HepG2 (cell line): ENCODE measurements around the gene PVALB.

Experiments used
- CBFB ChIP-seq: sonication (generic); formaldehyde crosslinking; IDR thresholded peaks from 2 replicates; pipeline ENCODE4 v1.4.0; 2020; ENCODE audit warnings: missing genetic modification reagents
- CTCF ChIP-seq: sonication (generic); formaldehyde crosslinking; IDR thresholded peaks from 2 replicates; pipeline ENCODE4 v1.5.0; 2020; ENCODE audit warnings: mild to moderate bottlenecking, missing genetic modification reagents, moderate library complexity
- DRAP1 ChIP-seq: IDR thresholded peaks from 2 replicates; pipeline ENCODE4 v1.6.1; 2016; ENCODE audit warnings: missing genetic modification reagents, missing compliant biosample characterization
- JUNB ChIP-seq: sonication (generic); formaldehyde crosslinking; IDR thresholded peaks from 2 replicates; pipeline ENCODE4 v1.8.0; 2022; ENCODE audit warnings: missing genetic modification reagents, mild to moderate bottlenecking, borderline replicate concordance
- KAT7 ChIP-seq: IDR thresholded peaks from 2 replicates; pipeline ENCODE4 v1.6.1; 2018; ENCODE audit warnings: borderline replicate concordance, missing compliant biosample characterization
- PCBP2 ChIP-seq: fragments of 200-400 bp; formaldehyde crosslinking; optimal IDR thresholded peaks from 2 replicates; pipeline ENCODE3; 2018; ENCODE audit warnings: low read length, low read depth; ENCODE audit not compliant: poor library complexity, severe bottlenecking
- POLR2A ChIP-seq, 2 experiments: IDR thresholded peaks; 2 replicates each; pipeline ENCODE4 v1.6.1; 2011; ENCODE audit warnings: low read depth in 2 of 2, low read length in 2 of 2, mild to moderate bottlenecking in 1 of 2, moderate library complexity in 1 of 2; ENCODE audit not compliant: insufficient read depth in 1 of 2
- POLR2AphosphoS5 ChIP-seq: IDR thresholded peaks from 2 replicates; pipeline ENCODE4 v1.6.1; 2012; ENCODE audit warnings: low read depth, low read length
- REST ChIP-seq, 2 experiments: IDR thresholded peaks; 2 replicates each; pipeline ENCODE4 v1.6.1; 2011 to 2012; ENCODE audit warnings: low read length in 2 of 2, borderline replicate concordance in 1 of 2, low read depth in 1 of 2, mild to moderate bottlenecking in 1 of 2, moderate library complexity in 1 of 2
- SCMH1 ChIP-seq: sonication (generic); formaldehyde crosslinking; IDR thresholded peaks from 2 replicates; pipeline ENCODE4 v1.9.0; 2021; ENCODE audit warnings: missing genetic modification reagents, mild to moderate bottlenecking, borderline replicate concordance
- SIN3A ChIP-seq: IDR thresholded peaks from 2 replicates; pipeline ENCODE4 v1.6.1; 2011; ENCODE audit warnings: low read depth, mild to moderate bottlenecking, control low read depth, low read length, borderline replicate concordance
- SP4 ChIP-seq: sonication (generic); formaldehyde crosslinking; IDR thresholded peaks from 2 replicates; pipeline ENCODE4 v1.8.1; 2023; ENCODE audit warnings: mild to moderate bottlenecking, missing genetic modification reagents
- USF2 ChIP-seq, 2 experiments: sonication (generic) in 1 of 2; formaldehyde crosslinking in 1 of 2; IDR thresholded peaks; 2 replicates each; pipeline versions ENCODE4 v1.5.1 to v1.6.1; 2011 to 2020; ENCODE audit warnings: borderline replicate concordance in 1 of 2, low read depth in 1 of 2, low read length in 1 of 2, mild to moderate bottlenecking in 1 of 2, missing genetic modification reagents in 1 of 2, moderate library complexity in 1 of 2
- ZNF20 ChIP-seq: sonication (generic); formaldehyde crosslinking; IDR thresholded peaks from 2 replicates; pipeline ENCODE4 v1.4.0; 2020; ENCODE audit warnings: mild to moderate bottlenecking, moderate library complexity, missing genetic modification reagents

DNA sequence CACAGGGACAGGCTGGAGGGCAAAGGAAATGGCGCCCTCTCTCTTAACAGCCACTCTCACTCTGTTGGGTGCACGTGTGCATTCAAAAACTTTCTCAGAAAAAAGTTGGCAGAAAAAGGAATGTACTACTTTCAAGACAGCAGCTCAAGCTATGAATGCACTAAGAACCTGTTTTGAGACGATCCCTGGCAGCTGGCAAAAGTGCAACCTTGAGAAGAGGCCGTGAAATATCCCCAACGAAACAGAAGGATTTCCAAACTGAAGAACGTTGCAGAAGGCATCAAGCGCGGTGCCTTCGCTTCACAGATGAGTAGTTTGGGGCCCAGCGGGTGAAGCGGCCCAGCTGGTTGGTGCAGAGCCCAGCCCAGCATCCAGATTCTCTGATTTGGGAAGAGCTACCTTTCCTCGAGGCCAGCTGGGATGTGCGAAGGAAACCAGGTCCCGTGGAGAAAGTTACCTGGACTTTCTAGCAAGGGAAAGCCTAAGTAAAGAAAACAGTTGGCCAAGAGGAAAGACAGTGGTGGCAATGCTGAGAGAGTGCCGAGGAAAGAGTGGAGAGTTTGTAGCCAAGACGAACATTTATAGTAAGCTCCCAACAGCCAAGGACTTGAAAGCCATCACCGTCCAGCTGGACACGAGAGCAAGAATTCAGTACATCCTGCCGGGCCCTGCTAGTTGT is 57.2 kb downstream of the PVALB start:
- TF ChIP-seq JUNB (CRISPR knock-in tag), result no peak
- TF ChIP-seq POLR2A (IDR thresholded peaks at IDR 0.05; ENCODE audit: insufficient read depth in 1 of 2, low read depth in 2 of 2, low read length in 2 of 2), result no peak
- TF ChIP-seq KAT7 (CRISPR knock-in tag), result no peak
- no peak for TF ChIP-seq SCMH1 (CRISPR knock-in tag)
- no peak for TF ChIP-seq CTCF (CRISPR knock-in tag)
- no peak for TF ChIP-seq POLR2AphosphoS5
- TF ChIP-seq CBFB, result no peak
- no peak for TF ChIP-seq REST (IDR thresholded peaks at IDR 0.05; ENCODE audit: borderline replicate concordance in 1 of 2, low read depth in 1 of 2, low read length in 2 of 2)
- no peak for TF ChIP-seq USF2 (IDR thresholded peaks at IDR 0.05; ENCODE audit: low read depth, low read length)
- TF ChIP-seq USF2 (CRISPR knock-in tag; IDR thresholded peaks at IDR 0.05; ENCODE audit: borderline replicate concordance), result no peak
- no peak for TF ChIP-seq SIN3A
- TF ChIP-seq DRAP1, result no peak
- no peak for TF ChIP-seq ZNF20 (CRISPR knock-in tag)
- TF ChIP-seq SP4, result no peak
- TF ChIP-seq PCBP2, result no peak
